Measurements from ENCODE around the gene NRG3. TPM values are rescaled to one million over a fixed set of nuclear protein-coding genes. Genes with fewer than 3 reads are reported as not detected.

The NRG3 gene
- total RNA-seq, 2 donors from 2014 or later = 0.93 to 1.5 TPM

- DNase-seq (ENCODE audit: low spot score) = no peak
- intact Hi-C loops (cut with DNase I) = no loop called here
Measured at GRCh38 chr10:81876253-81877077, 1.5 kb downstream of the NRG3 start.

GRCh38 chr10:81877596-81877995 is 2.6 kb downstream of the NRG3 start:
- intact Hi-C loops (cut with DNase I) = no loop called here
- DNase-seq (ENCODE audit: low spot score) = no peak

DNA sequence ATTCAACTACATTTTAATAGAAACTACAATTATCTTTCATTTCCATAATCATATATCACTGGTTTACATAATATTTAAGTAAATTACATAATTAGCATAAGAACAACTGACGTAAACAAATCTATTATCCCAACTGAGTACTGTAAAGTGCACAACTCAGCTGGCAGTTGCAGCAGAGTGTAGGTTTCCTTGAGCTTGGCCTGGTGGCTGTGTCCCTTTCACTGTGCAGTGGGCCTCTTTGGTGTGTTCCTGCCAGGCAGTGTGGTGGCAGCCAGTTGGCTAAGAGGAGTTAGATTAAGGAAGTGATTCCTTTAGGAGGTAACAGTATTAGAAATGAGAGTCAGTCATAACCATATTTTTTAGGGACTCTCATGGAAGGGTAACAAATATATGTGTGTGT is 7.0 kb downstream of the NRG3 start:
- DNase-seq (ENCODE audit: low spot score) = no peak
- intact Hi-C loops (cut with DNase I) = no loop called here

DNA sequence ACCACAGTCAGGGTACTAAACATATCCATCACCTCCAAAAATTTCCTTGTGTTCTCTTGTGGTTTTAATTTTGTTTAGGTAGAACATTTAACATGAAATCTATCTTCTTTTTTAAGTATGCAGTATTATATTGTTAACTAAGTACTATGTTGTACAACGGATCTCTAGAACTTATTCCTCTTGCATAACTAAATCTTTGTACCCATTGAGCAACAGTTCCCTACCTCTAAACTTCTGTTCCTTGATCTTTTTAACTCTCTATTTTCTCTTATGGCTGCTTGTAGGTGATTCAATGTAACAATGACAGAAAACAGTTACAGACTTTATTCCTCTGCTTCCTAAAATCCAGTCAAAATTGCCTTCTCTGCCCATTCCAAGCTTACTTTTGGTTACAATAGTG is 9.9 kb downstream of the NRG3 start:
- no peak for DNase-seq (ENCODE audit: low spot score)
- intact Hi-C loops (cut with DNase I) = no loop called here

- no peak for DNase-seq (ENCODE audit: low spot score)
- intact Hi-C loops (cut with DNase I) = no loop called here
Measured at GRCh38 chr10:81885491-81885890, 10.5 kb downstream of the NRG3 start.

GRCh38 chr10:81886939-81887338 is 11.9 kb downstream of the NRG3 start:
- no peak for DNase-seq (ENCODE audit: low spot score)
- intact Hi-C loops (cut with DNase I) = no loop called here

GRCh38 chr10:81889181-81889769 is 14.3 kb downstream of the NRG3 start:
- intact Hi-C loops (cut with DNase I) = no loop called here

GRCh38 chr10:81894616-81895015 is 19.6 kb downstream of the NRG3 start:
- DNase-seq (ENCODE audit: low spot score) = no peak
- intact Hi-C loops (cut with DNase I) = no loop called here

More at GRCh38 chr10:81889181-81889769, 14.3 kb downstream of the NRG3 start:
- no peak for DNase-seq (ENCODE audit: low spot score)

- intact Hi-C loops (cut with DNase I) = no loop called here
- no peak for DNase-seq (ENCODE audit: low spot score)
Measured at GRCh38 chr10:81898518-81898917, 23.5 kb downstream of the NRG3 start.

DNA sequence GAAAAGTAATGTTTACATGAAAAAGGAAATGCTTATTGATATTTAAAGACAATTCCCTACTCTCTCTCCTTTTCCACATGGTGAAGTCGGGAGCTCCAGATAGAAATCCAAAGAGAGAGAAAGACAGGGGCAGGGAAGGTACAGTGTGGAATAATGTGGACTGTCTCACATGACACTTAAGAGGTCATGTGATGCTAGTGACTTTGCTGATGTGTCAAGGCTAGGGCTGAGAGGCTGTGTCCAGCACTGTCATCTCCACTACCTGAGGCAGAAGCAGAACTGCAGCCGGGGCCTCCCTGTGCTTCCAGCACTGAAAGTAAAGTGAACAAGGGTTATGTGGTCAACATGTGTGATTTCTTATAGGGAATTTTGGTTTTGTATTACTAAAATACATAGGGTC is 26.0 kb downstream of the NRG3 start:
- intact Hi-C loops (cut with DNase I) = no loop called here
- DNase-seq (ENCODE audit: low spot score) = no peak

GRCh38 chr10:81903472-81903871 is 28.5 kb downstream of the NRG3 start:
- DNase-seq (ENCODE audit: low spot score) = no peak
- intact Hi-C loops (cut with DNase I) = no loop called here

DNA sequence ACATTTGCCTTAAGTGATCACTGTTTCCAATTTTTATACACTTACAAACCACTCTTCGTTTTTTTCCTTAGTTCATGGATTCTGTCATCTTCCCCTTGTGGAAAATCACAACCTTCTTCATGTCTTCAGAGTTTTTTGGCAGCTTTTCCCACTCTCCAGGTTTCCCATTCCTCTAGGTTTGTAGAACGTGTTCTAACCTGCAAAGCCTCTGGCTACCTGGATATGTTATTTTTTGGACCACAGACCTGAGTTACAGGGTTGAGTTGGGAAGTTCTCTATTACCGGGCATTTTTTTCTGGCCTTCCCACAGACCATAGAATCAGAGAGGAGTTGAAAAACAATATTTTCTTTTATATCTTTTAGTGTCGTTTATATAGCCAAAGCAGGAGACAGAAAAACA is 30.2 kb downstream of the NRG3 start:
- intact Hi-C loops (cut with DNase I) = no loop called here
- DNase-seq (ENCODE audit: low spot score) = no peak

DNA sequence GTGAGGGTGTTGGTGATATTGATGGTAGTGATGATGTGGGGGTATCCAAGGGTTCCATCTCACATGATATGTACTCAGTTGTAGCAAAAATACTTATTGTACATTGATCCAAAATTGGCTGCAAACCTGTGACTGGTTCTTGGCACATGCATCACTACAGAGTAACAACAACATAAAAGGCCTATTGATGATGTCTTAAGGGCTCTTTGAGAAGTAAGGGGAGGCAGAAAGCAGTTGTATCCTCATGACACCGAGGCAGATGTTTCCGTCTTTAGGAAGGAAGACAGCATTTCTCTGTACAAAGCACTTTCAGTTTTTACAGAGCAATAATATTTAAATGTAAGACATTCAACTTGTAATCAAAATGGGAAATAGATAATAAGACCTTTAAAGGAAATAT is 34.5 kb downstream of the NRG3 start:
- intact Hi-C loops (cut with DNase I) = no loop called here
- DNase-seq (ENCODE audit: low spot score) = no peak

DNA sequence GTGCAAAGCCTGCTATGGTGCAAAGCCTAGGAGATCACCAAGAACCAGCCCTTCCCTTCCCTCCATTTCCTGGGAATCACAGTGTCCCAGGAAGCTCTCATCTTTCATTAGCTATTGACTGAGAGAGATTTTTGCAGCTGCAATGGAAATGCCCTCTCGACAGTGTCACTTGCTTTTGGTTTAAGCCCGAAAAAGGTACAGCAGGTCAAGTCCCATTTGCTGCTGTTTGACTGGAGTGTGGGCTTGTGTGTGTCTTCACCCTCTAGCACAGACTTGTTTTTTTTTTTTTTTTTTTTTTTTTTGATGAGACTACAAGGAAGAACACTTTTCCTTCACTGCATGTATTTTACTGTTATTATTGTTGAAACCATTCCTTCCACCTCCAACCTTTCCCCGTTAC is 36.3 kb downstream of the NRG3 start:
- DNase-seq (ENCODE audit: low spot score) = no peak
- intact Hi-C loops (cut with DNase I) = no loop called here

GRCh38 chr10:81914736-81915503 is 39.9 kb downstream of the NRG3 start:
- intact Hi-C loops (cut with DNase I) = no loop called here
- no peak for DNase-seq (ENCODE audit: low spot score)

DNA sequence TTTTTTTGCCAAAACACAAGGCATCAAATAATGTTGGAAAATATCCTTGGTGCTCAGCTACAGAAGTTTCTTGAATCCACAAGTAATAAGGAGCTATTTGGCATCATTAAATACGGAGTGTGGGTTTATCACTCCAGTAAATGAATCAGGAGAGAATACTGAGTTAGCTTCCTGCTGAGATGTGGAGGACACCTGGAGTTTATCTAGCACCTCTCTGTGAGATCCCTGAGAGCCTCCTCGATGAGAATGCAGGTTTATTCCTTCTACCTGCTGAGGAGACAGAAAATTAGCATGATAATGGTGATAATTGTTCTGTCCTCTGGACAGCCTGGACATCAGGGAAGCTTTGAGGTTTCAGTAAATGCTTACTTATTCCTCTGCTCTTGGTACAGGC is 40.5 kb downstream of the NRG3 start:
- DNase-seq (ENCODE audit: low spot score) = no peak
- intact Hi-C loops (cut with DNase I) = no loop called here

DNA sequence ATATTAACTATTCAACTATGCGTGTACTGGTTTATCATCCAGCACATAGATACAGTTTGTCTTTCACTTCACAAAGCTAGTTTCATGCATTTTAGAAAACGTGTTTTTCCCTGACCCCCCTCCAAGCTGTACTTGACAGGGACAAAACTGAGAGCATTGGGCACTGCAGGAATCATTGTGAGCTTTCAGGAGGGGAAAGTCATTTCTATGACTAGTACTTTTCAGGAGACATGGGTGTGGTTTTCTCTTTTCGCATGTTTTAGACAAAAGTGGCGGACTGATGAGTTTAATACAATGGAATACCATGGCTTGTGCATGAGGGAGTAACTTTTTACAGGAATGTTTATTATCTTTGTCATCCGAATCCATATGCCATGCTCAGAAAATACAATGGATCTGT is 42.7 kb downstream of the NRG3 start:
- intact Hi-C loops (cut with DNase I) = no loop called here
- DNase-seq (ENCODE audit: low spot score) = no peak

- DNase-seq (ENCODE audit: low spot score) = no peak
- intact Hi-C loops (cut with DNase I) = no loop called here
Measured at GRCh38 chr10:81918766-81919165, 43.8 kb downstream of the NRG3 start.

- no peak for DNase-seq (ENCODE audit: low spot score)
- intact Hi-C loops (cut with DNase I) = no loop called here
Measured at GRCh38 chr10:81920213-81920829, 45.3 kb downstream of the NRG3 start.

DNA sequence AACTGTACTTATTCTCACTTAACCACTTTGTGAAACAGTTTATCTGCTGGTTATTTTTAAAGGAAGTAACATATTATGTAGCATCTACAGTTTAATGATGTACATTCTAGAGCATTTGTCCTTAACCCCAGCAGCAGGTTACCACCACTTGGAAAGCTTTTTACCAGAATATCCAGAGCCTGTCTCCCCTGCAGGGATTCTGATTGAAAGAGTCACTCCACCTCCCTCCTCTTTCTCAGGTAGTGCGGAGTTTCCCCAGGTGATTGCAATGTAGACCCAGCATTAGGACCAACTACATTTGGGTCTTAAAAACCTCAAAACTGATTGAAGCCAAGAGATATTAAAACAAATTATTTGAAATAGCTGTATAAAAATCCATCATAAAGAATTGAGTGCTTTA is 53.1 kb downstream of the NRG3 start:
- intact Hi-C loops (cut with DNase I) = no loop called here
- no peak for DNase-seq (ENCODE audit: low spot score)

All from posterior vena cava (tissue), 2 donors.